ENCODE data around the gene ROCK2. TPM values are rescaled to one million over a fixed set of nuclear protein-coding genes. Genes with fewer than 3 reads are reported as not detected.
"Not testable (repeated sequence)": the region's sequence is repeated elsewhere in the genome, so short reads cannot be mapped to it uniquely, and the experiment has no call there.

ROCK2 gene
- total and polyA plus RNA-seq, 3 donors from 2014 or later, result 4.6 to 33.7 (median 31.3) TPM

GRCh38 chr2:11236335-11236734, 108.1 kb downstream of the ROCK2 start:
- WGBS, 2 donors, result 82 to 83% methylated on average over 3 of the region's 3 CpGs
- intact Hi-C loops (cut with DNase I; ENCODE audit: low total_unique reads), result loop anchor here (10.0 kb wide), 1 partner anchor 178 kb away; no protein-coding TSS in a partner anchor
- no peaks in the 10 kb centered on the region for H3K36me3 ChIP-seq (ENCODE audit: low read depth, missing control alignments)
- H3K27ac ChIP-seq, result no peak overlapping the region
- H3K9me3 ChIP-seq, result no peaks in the 10 kb centered on the region
- DNase-seq, result no peak
- no peaks in the 10 kb centered on the region for H3K27me3 ChIP-seq
- H3K4me1 ChIP-seq, result no peaks in the 10 kb centered on the region
- no peak overlapping the region for H3K4me3 ChIP-seq
- TF ChIP-seq POLR2A (IDR thresholded peaks at IDR 0.05) (no peak), CTCF (IDR thresholded peaks at IDR 0.05) (no peak)

GRCh38 chr2:11235583-11235982, 108.9 kb downstream of the ROCK2 start:
- no peak for DNase-seq
- Histone ChIP-seq H3K4me1 (no peaks in the 10 kb centered on the region), H3K4me3 (no peak overlapping the region), H3K27me3 (no peaks in the 10 kb centered on the region), H3K27ac (no peak overlapping the region), H3K9me3 (no peaks in the 10 kb centered on the region), H3K36me3 (ENCODE audit: low read depth, missing control alignments) (no peaks in the 10 kb centered on the region)
- intact Hi-C loops (cut with DNase I; ENCODE audit: low total_unique reads), result loop anchor here (10.0 kb wide), 1 partner anchor 179 kb away; no protein-coding TSS in a partner anchor
- TF ChIP-seq POLR2A (IDR thresholded peaks at IDR 0.05) (no peak), CTCF (IDR thresholded peaks at IDR 0.05) (no peak)
- 51 to 61% methylated on average over 2 of the region's 2 CpGs for WGBS, 2 donors

- Histone ChIP-seq H3K27me3 (no peaks in the 10 kb centered on the region), H3K4me3 (no peak overlapping the region), H3K27ac (no peak overlapping the region), H3K36me3 (ENCODE audit: low read depth, missing control alignments) (no peaks in the 10 kb centered on the region), H3K4me1 (no peaks in the 10 kb centered on the region), H3K9me3 (no peaks in the 10 kb centered on the region)
- no peak for DNase-seq
- TF ChIP-seq POLR2A (IDR thresholded peaks at IDR 0.05), result no peak
- TF ChIP-seq CTCF (IDR thresholded peaks at IDR 0.05), result peak; percentile 17 to 34 (median 33)
- intact Hi-C loops (cut with DNase I; ENCODE audit: low total_unique reads), result loop anchor here (10.0 kb wide), 1 partner anchor 180 kb away; no protein-coding TSS in a partner anchor
- 73 to 74% methylated on average over 1 of the region's 1 CpG for WGBS, 2 donors
Measured at GRCh38 chr2:11234309-11234708, 110.1 kb downstream of the ROCK2 start.

GRCh38 chr2:11231193-11231592, 113.2 kb downstream of the ROCK2 start:
- WGBS, 2 donors, result 95 to 98% methylated on average over 11 of the region's 11 CpGs
- not testable (repeated sequence) for H3K27ac ChIP-seq; H3K27me3 ChIP-seq; H3K36me3 ChIP-seq (ENCODE audit: low read depth, missing control alignments); H3K4me1 ChIP-seq; H3K4me3 ChIP-seq; DNase-seq; H3K9me3 ChIP-seq
- intact Hi-C loops (cut with DNase I; ENCODE audit: low total_unique reads), result loop anchor here (10.0 kb wide), 1 partner anchor 184 kb away; no protein-coding TSS in a partner anchor

- no peak for TF ChIP-seq CTCF (IDR thresholded peaks at IDR 0.05)
- TF ChIP-seq POLR2A (IDR thresholded peaks at IDR 0.05), result no peak
- intact Hi-C loops (cut with DNase I; ENCODE audit: low total_unique reads), result no loop called here
- WGBS, 2 donors, result 76 to 91% methylated on average over 1 of the region's 1 CpG
Measured at GRCh38 chr2:11228692-11229091, 115.7 kb downstream of the ROCK2 start.

More at GRCh38 chr2:11228692-11229091, 115.7 kb downstream of the ROCK2 start:
- Histone ChIP-seq H3K4me1 (no peaks in the 10 kb centered on the region), H3K27me3 (no peaks in the 10 kb centered on the region), H3K9me3 (no peaks in the 10 kb centered on the region), H3K36me3 (ENCODE audit: low read depth, missing control alignments) (no peaks in the 10 kb centered on the region), H3K4me3 (no peak overlapping the region), H3K27ac (no peak overlapping the region)
- no peak for DNase-seq
